SU-DHL-6 (cell line): ENCODE data around the gene EEPD1.

Experiments
- H2AFZ ChIP-seq: fragments of 200-600 bp; sonication (generic); 2 replicates; pipeline ENCODE4 v1.6.1; 2014; ENCODE audit warnings: low read depth, mild to moderate bottlenecking, moderate library complexity, mixed read lengths, antibody characterized with exemption, low read length; ENCODE audit not compliant: severe bottlenecking
- H3F3A ChIP-seq: fragments of 200-600 bp; shearing (Covaris generic); 2 replicates; pipeline ENCODE4 v1.6.0; 2016; ENCODE audit warnings: antibody characterized with exemption, mild to moderate bottlenecking; ENCODE audit not compliant: insufficient read depth
- H3K27ac ChIP-seq: fragments of 200-600 bp; sonication (generic); 2 replicates; pipeline ENCODE4 v1.5.1; 2016; ENCODE audit warnings: low read depth, mild to moderate bottlenecking, low read length, moderate library complexity, mixed read lengths
- H3K27me3 ChIP-seq: fragments of 200-600 bp; sonication (generic), shearing (Covaris generic); 2 replicates; pipeline ENCODE4 v1.6.0; 2014; ENCODE audit warnings: mild to moderate bottlenecking, low read length
- H3K36me3 ChIP-seq: fragments of 200-600 bp; sonication (generic); 2 replicates; pipeline ENCODE4 v1.6.1; 2014; ENCODE audit warnings: mild to moderate bottlenecking, low read length, mixed read lengths
- H3K4me2 ChIP-seq: fragments of 300-600, 200-600 bp; shearing (Covaris generic), sonication (generic); 2 replicates; pipeline ENCODE4 v1.6.0; 2014; ENCODE audit warnings: low read length, low read depth, mild to moderate bottlenecking; ENCODE audit not compliant: poor library complexity, severe bottlenecking
- H3K4me3 ChIP-seq: fragments of 200-600 bp; sonication (generic); 2 replicates; pipeline ENCODE4 v1.5.1; 2014; ENCODE audit warnings: antibody characterized with exemption, low read length, mild to moderate bottlenecking, mixed read lengths; ENCODE audit not compliant: insufficient read depth, poor library complexity, severe bottlenecking
- H3K79me2 ChIP-seq: fragments of 200-600 bp; sonication (generic); 2 replicates; pipeline ENCODE4 v1.6.1; 2014; ENCODE audit warnings: mild to moderate bottlenecking, low read length, moderate library complexity; ENCODE audit not compliant: insufficient read depth
- H3K9ac ChIP-seq: fragments of 200-600 bp; sonication (generic); 2 replicates; pipeline ENCODE4 v1.7.0; 2014; ENCODE audit warnings: mild to moderate bottlenecking, low read length
- H3K9me2 ChIP-seq: fragments of 200-600 bp; sonication (generic); replicated peaks from 2 replicates; pipeline ENCODE4 v1.6.1; 2014; ENCODE audit warnings: low read length; ENCODE audit not compliant: insufficient read depth
- H3K9me3 ChIP-seq: fragments of 200-600 bp; sonication (generic); 2 replicates; pipeline ENCODE4 v1.6.1; 2014; ENCODE audit warnings: low read length, mixed read lengths; ENCODE audit not compliant: insufficient read depth
- H4K20me1 ChIP-seq: fragments of 200-600 bp; sonication (generic); 2 replicates; pipeline ENCODE4 v1.6.1; 2014; ENCODE audit warnings: low read depth, mild to moderate bottlenecking, antibody characterized with exemption, low read length, moderate library complexity, mixed read lengths
- EZH2phosphoT487 ChIP-seq: fragments of 200-600 bp; sonication (generic), shearing (Covaris generic); conservative IDR thresholded peaks from 2 replicates; pipeline ENCODE4 v1.6.1; 2018; ENCODE audit warnings: mild to moderate bottlenecking, antibody characterized with exemption, low read length, moderate library complexity, mixed read lengths
- TF ChIP-seq, protein P1 (sequence below): fragments of 200-600 bp; sonication (generic); IDR thresholded peaks from one replicate; pipeline ENCODE4 v1.5.1; 2017; ENCODE audit warnings: antibody characterized with exemption, mild to moderate bottlenecking, low read length, moderate library complexity; ENCODE audit not compliant: insufficient read depth, poor library complexity, severe bottlenecking

EEPD1 gene

DNA sequence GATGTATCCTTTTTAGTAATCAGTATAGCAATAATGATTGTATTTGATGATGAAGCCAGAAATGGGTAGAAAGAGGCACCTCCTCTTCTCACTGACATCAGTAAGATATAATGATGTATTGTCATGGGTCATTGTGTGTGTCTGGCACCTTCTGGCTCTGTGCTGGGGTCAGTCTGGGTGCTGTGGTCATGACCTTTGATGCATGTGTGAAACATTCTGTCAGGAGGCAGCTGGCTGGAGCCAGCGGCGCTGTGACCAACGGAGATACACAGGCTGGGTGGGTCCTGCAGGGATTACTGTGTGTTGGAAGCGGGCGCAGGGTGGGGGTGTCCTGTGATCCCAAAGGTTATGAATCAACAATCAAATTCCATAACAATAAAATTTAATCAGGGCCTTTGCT lies 35.2 kb downstream of the EEPD1 start:
- H3K4me2 ChIP-seq = peak overlapping the region; percentile 84
- H3K79me2 ChIP-seq = peaks cover 87% of the 10 kb centered on the region
- H4K20me1 ChIP-seq = no peaks in the 10 kb centered on the region
- peak overlapping the region; percentile 96 for H3K27ac ChIP-seq
- no peaks in the 10 kb centered on the region; the same call in 1 of the 2 replicates for H3K36me3 ChIP-seq
- H3K27me3 ChIP-seq = no peaks in the 10 kb centered on the region
- H3K9me2 ChIP-seq = no peaks in the 10 kb centered on the region
- H3K9ac ChIP-seq = peak overlapping the region; percentile 69
- peaks cover 91% of the 10 kb centered on the region for H3F3A ChIP-seq
- no peak overlapping the region for H2AFZ ChIP-seq
- peak overlapping the region; percentile 14 for H3K4me3 ChIP-seq
- no peaks in the 10 kb centered on the region for H3K9me3 ChIP-seq
- TF ChIP-seq, protein P1, sequence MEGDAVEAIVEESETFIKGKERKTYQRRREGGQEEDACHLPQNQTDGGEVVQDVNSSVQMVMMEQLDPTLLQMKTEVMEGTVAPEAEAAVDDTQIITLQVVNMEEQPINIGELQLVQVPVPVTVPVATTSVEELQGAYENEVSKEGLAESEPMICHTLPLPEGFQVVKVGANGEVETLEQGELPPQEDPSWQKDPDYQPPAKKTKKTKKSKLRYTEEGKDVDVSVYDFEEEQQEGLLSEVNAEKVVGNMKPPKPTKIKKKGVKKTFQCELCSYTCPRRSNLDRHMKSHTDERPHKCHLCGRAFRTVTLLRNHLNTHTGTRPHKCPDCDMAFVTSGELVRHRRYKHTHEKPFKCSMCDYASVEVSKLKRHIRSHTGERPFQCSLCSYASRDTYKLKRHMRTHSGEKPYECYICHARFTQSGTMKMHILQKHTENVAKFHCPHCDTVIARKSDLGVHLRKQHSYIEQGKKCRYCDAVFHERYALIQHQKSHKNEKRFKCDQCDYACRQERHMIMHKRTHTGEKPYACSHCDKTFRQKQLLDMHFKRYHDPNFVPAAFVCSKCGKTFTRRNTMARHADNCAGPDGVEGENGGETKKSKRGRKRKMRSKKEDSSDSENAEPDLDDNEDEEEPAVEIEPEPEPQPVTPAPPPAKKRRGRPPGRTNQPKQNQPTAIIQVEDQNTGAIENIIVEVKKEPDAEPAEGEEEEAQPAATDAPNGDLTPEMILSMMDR = no peak
- TF ChIP-seq EZH2phosphoT487 = no peak

DNA sequence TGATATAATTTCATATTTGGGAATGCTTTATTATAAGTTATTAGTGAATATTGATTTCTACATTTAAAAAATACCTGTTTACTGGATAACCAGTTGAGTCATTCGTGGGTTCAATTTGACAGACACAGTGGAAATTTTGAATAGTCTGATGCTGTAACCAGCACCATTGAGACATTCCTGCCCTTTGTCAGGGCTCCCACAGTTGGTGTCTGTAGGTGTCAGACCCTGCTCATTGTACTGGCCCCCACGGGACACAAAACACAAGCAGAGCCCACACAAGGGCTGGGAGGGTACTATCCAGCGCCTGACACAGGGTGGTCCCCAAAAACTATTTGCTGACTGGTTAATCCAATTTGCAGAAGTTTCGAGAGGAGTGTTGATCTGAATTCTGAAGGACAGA lies 35.9 kb downstream of the EEPD1 start:
- H3K79me2 ChIP-seq = peaks cover 87% of the 10 kb centered on the region
- H3K36me3 ChIP-seq = peaks cover under 1% of the 10 kb centered on the region; the same call in 1 of the 2 replicates
- H3K27ac ChIP-seq = peak overlapping the region; percentile 96
- H3K4me2 ChIP-seq = peak overlapping the region; percentile 84
- peak overlapping the region; percentile 69 for H3K9ac ChIP-seq
- no peaks in the 10 kb centered on the region for H3K9me2 ChIP-seq
- TF ChIP-seq EZH2phosphoT487 = no peak
- TF ChIP-seq, protein P1 = no peak
- no peak overlapping the region for H2AFZ ChIP-seq
- no peaks in the 10 kb centered on the region for H3K9me3 ChIP-seq
- H3F3A ChIP-seq = peaks cover 90% of the 10 kb centered on the region
- H3K4me3 ChIP-seq = no peak overlapping the region
- H4K20me1 ChIP-seq = no peaks in the 10 kb centered on the region
- H3K27me3 ChIP-seq = no peaks in the 10 kb centered on the region

DNA sequence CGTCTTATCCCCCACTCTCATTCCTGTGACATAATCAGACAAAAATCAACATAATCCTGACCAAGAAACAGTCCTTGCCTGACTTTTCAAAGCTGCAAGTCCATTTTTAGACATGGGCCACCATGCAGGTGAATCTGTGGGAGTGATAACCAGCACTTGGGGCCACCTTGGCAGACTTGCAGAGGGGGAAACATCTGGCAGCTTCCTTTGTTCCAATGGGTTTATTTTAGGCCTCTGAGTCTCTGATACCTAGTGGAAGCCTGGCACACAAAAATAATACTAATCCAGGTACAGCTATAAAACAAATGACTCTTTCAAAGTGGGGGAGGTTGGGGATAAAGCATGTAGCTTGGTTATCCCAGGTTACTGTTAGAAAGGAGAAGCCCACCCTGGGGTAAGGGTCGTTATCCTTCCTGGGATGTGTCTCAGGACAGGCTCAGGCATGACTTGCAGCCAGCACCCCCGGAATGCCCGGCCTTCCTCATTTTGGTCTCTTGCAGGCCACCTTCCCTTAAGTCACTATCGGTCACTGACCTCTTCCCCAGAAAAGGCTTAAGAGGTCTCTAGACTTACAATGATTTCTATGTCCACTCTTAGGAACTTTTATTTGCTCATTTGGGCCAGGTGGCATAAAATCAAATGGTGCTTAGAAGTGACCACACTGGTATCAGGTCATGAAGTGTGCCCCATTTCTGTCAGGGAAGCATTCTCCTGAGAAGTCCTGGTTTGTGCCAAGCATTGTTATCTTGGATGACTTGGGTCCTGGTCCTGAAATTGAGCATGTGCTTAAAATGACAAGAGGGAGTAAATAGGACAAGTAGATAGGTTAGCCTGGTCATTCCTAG lies 37.6 kb downstream of the EEPD1 start:
- no peak overlapping the region for H2AFZ ChIP-seq
- peak overlapping the region; percentile 30 for H3K4me3 ChIP-seq
- H3K9me3 ChIP-seq = no peaks in the 10 kb centered on the region
- peak overlapping the region; percentile 96 for H3K27ac ChIP-seq
- no peaks in the 10 kb centered on the region for H3K9me2 ChIP-seq
- peaks cover 87% of the 10 kb centered on the region for H3K79me2 ChIP-seq
- H3K27me3 ChIP-seq = no peaks in the 10 kb centered on the region
- no peak for TF ChIP-seq EZH2phosphoT487
- TF ChIP-seq, protein P1 = no peak
- peaks cover 79% of the 10 kb centered on the region for H3F3A ChIP-seq
- H4K20me1 ChIP-seq = no peaks in the 10 kb centered on the region
- peak overlapping the region; percentile 84 for H3K4me2 ChIP-seq
- peaks cover 14% of the 10 kb centered on the region for H3K36me3 ChIP-seq
- peak overlapping the region; percentile 69 for H3K9ac ChIP-seq
